ENCODE measurements around the gene TTC9.

The TTC9 gene

GRCh38 chr14:70646705-70647104 is 5.0 kb downstream of the TTC9 start:
- DNase-seq, result no peak

GRCh38 chr14:70648346-70648745 is 6.6 kb downstream of the TTC9 start:
- no peak for DNase-seq

- no peak for DNase-seq
Observed at GRCh38 chr14:70649803-70650202, 8.1 kb downstream of the TTC9 start.

GRCh38 chr14:70651522-70651921 is 9.8 kb downstream of the TTC9 start:
- DNase-seq, result no peak

- DNase-seq, result no peak
Observed at GRCh38 chr14:70652871-70653270, 11.2 kb downstream of the TTC9 start.

GRCh38 chr14:70653662-70654061 is 11.9 kb downstream of the TTC9 start:
- no peak for DNase-seq

- DNase-seq, result no peak
Observed at GRCh38 chr14:70654632-70655031, 12.9 kb downstream of the TTC9 start.

- DNase-seq, result no peak
Observed at GRCh38 chr14:70655110-70655826, 13.6 kb downstream of the TTC9 start.

- DNase-seq, result no peak
Observed at GRCh38 chr14:70658899-70659298, 17.2 kb downstream of the TTC9 start.

- no peak for DNase-seq
Observed at GRCh38 chr14:70660967-70661893, 19.5 kb downstream of the TTC9 start.

GRCh38 chr14:70662080-70662479 is 20.4 kb downstream of the TTC9 start:
- DNase-seq, result no peak

- DNase-seq, result no peak
Observed at GRCh38 chr14:70662816-70663215, 21.1 kb downstream of the TTC9 start.

GRCh38 chr14:70663707-70664179 is 22.0 kb downstream of the TTC9 start:
- no peak for DNase-seq

- no peak for DNase-seq
Observed at GRCh38 chr14:70664698-70665447, 23.2 kb downstream of the TTC9 start.

- DNase-seq, result no peak
Observed at GRCh38 chr14:70665448-70666360, 24.0 kb downstream of the TTC9 start.

- no peak for DNase-seq
Observed at GRCh38 chr14:70666361-70666686, 24.6 kb downstream of the TTC9 start.

GRCh38 chr14:70670992-70671651 is 29.4 kb downstream of the TTC9 start:
- peak in 5 of 14 donors; percentile 7 to 55 (median 14) for DNase-seq

- DNase-seq, result no peak
Observed at GRCh38 chr14:70671652-70672644, 30.2 kb downstream of the TTC9 start.

GRCh38 chr14:70677341-70677740 is 35.6 kb downstream of the TTC9 start:
- no peak for DNase-seq

- no peak for DNase-seq
Observed at GRCh38 chr14:70680748-70681147, 39.0 kb downstream of the TTC9 start.

All from C1 segment of cervical spinal cord (tissue), 14 donors.